HFFc6 (cell line): Measurements from ENCODE around the gene NT5DC2. TPM values are rescaled to one million over a fixed set of nuclear protein-coding genes. Genes with fewer than 3 reads are reported as not detected.

ENCODE experiments used
- DNase-seq: peaks from one replicate; pipeline ENCODE4 v3.0.0-alpha.2; 2018
- H3K27ac Mint-ChIP-seq: 2 replicates; pipeline ENCODE4 v1.8.0; 2020; ENCODE audit warnings: mild to moderate bottlenecking, mixed read lengths
- H3K27me3 Mint-ChIP-seq: 2 replicates; pipeline ENCODE4 v1.8.0; 2021; ENCODE audit warnings: mild to moderate bottlenecking, moderate library complexity, mixed read lengths; ENCODE audit not compliant: insufficient read depth
- H3K36me3 Mint-ChIP-seq: 2 replicates; pipeline ENCODE4 v1.8.0; 2021; ENCODE audit warnings: low read depth, mixed read lengths
- H3K4me1 Mint-ChIP-seq: 2 replicates; pipeline ENCODE4 v1.8.0; 2020; ENCODE audit warnings: low read depth, mixed read lengths
- H3K4me3 Mint-ChIP-seq: 2 replicates; pipeline ENCODE4 v1.8.0; 2020; ENCODE audit warnings: mild to moderate bottlenecking, moderate library complexity, mixed read lengths
- H3K9me3 Mint-ChIP-seq: 2 replicates; pipeline ENCODE4 v1.8.0; 2020; ENCODE audit warnings: mild to moderate bottlenecking, mixed read lengths
- CTCF ChIP-seq: fragments of 200-600 bp; sonication (generic); IDR thresholded peaks from 2 replicates; pipeline ENCODE4 v1.5.0; 2021; ENCODE audit warnings: antibody characterized with exemption, mild to moderate bottlenecking
- total RNA-seq, 6 experiments: library from RNA; stranded (reverse); fragmentation: NEBNext Ultra II Directional; extraction: Animal tissue kit (Norgen Biotek cat#: 25700); gene quantifications; 2 replicates in 1 of 6; 3 replicates in 5 of 6; pipeline ENCODE4 v1.2.3, GENCODE V29; 2021

The NT5DC2 gene
- total RNA-seq, 6 experiments from 2014 or later: 156 to 198 (median 183) TPM

GRCh38 chr3:52502001-52502400 is 31.7 kb downstream of the NT5DC2 start:
- Mint-ChIP-seq H3K4me3 (no peak overlapping the region), H3K36me3 (no peaks in the 10 kb centered on the region), H3K27ac (no peak overlapping the region), H3K4me1 (peaks cover 10% of the 10 kb centered on the region), H3K27me3 (peaks cover 6% of the 10 kb centered on the region; the same call in 1 of the 2 replicates), H3K9me3 (no peaks in the 10 kb centered on the region)
- DNase-seq: no peak
- TF ChIP-seq CTCF: no peak

- H3K9me3 Mint-ChIP-seq: no peaks in the 10 kb centered on the region
Measured at GRCh38 chr3:52501046-52501445, 32.6 kb downstream of the NT5DC2 start.

GRCh38 chr3:52498137-52499054 is 35.3 kb downstream of the NT5DC2 start:
- peak overlapping the region; percentile 42; the same call in 1 of the 2 replicates for H3K27ac Mint-ChIP-seq
- peaks cover 2% of the 10 kb centered on the region; the same call in 1 of the 2 replicates for H3K27me3 Mint-ChIP-seq
- TF ChIP-seq CTCF: no peak
- H3K4me3 Mint-ChIP-seq: no peak overlapping the region
- no peaks in the 10 kb centered on the region for H3K9me3 Mint-ChIP-seq
- no peaks in the 10 kb centered on the region for H3K36me3 Mint-ChIP-seq
- H3K4me1 Mint-ChIP-seq: peaks cover 15% of the 10 kb centered on the region
- DNase-seq: no peak

More at GRCh38 chr3:52501046-52501445, 32.6 kb downstream of the NT5DC2 start:
- DNase-seq: no peak
- Mint-ChIP-seq H3K4me3 (no peak overlapping the region), H3K27ac (no peak overlapping the region), H3K4me1 (peaks cover 10% of the 10 kb centered on the region), H3K27me3 (peaks cover 5% of the 10 kb centered on the region; the same call in 1 of the 2 replicates), H3K36me3 (no peaks in the 10 kb centered on the region)
- no peak for TF ChIP-seq CTCF

GRCh38 chr3:52495777-52496602 is 37.7 kb downstream of the NT5DC2 start:
- Mint-ChIP-seq H3K9me3 (no peaks in the 10 kb centered on the region), H3K4me3 (no peak overlapping the region), H3K27ac (peak overlapping the region; percentile 42; the same call in 1 of the 2 replicates), H3K4me1 (peaks cover 19% of the 10 kb centered on the region), H3K27me3 (peaks cover 2% of the 10 kb centered on the region; the same call in 1 of the 2 replicates), H3K36me3 (peaks cover 7% of the 10 kb centered on the region)
- peak; percentile 49 for DNase-seq
- TF ChIP-seq CTCF: no peak

- peaks cover 29% of the 10 kb centered on the region for H3K4me1 Mint-ChIP-seq
- no peak for TF ChIP-seq CTCF
- H3K9me3 Mint-ChIP-seq: no peaks in the 10 kb centered on the region
- peaks cover 7% of the 10 kb centered on the region for H3K36me3 Mint-ChIP-seq
- H3K4me3 Mint-ChIP-seq: no peak within 1 kb of the TSS
- peaks cover 2% of the 10 kb centered on the region; the same call in 1 of the 2 replicates for H3K27me3 Mint-ChIP-seq
- peak within 1 kb of the TSS; percentile 42; the same call in 1 of the 2 replicates for H3K27ac Mint-ChIP-seq
- no peak for DNase-seq
Measured at GRCh38 chr3:52494886-52495495, 38.7 kb downstream of the NT5DC2 start, which contains the start of gene STAB1. STAB1 (plus strand) TSS chr3:52495338; CDS start chr3:52495414, 76 bp downstream.
